ENCODE data around the gene LDLRAD4. TPM values are rescaled to one million over a fixed set of nuclear protein-coding genes. Genes with fewer than 3 reads are reported as not detected.

The LDLRAD4 gene
- total RNA-seq, 1 donor from 2014 or later, result 34.1 TPM

DNA sequence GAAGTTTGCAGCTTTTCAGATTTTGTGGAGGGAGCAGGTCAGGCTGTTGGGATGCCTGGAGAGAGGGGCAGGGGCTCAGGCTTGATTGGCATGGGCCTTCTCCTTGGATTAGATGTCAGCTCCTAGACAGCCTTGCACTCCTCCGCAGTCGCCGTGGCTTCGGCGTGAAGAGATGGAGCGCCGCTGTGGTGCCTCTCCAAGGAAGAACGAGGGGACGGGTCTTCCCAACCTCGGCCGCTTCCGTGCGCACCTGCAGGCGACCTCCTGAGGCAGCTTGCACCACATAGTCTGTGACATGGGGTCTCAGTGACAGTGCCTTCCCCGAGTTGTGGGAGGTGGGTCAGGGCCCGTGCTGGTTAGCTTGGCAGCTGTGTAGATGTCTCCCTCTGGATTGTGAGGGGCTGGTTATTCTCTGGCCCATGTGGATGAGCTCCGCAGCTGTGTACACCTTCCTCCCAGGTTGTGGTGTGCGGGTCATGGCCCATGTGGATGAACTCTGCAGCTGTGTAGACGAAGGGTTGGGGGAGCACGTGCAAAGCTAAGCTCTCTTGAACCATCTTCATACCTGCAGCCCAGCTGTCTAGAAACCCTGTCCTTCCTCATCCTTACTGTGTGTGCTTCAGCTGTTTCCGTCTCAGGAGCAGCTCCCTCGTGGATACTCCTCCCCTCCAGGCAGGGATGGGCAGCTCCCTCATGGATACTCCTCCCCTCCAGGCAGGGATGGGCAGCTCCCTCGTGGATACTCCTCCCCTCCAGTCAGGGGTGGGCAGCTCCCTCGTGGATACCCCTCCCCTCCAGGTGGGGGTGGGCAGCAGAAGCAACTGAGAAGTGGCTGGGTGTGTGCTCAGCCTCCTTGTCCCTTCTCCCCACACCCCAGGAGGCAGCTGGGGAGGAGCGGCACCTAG is 170.3 kb downstream of the LDLRAD4 start:
- H3K4me1 Mint-ChIP-seq (ENCODE audit: unreplicated experiment), result peaks cover 7% of the 10 kb centered on the region
- peaks cover 5% of the 10 kb centered on the region for H3K27me3 Mint-ChIP-seq (ENCODE audit: unreplicated experiment)
- H3K36me3 Mint-ChIP-seq (ENCODE audit: low read depth, unreplicated experiment), result peaks cover 7% of the 10 kb centered on the region
- TF ChIP-seq, protein P1, sequence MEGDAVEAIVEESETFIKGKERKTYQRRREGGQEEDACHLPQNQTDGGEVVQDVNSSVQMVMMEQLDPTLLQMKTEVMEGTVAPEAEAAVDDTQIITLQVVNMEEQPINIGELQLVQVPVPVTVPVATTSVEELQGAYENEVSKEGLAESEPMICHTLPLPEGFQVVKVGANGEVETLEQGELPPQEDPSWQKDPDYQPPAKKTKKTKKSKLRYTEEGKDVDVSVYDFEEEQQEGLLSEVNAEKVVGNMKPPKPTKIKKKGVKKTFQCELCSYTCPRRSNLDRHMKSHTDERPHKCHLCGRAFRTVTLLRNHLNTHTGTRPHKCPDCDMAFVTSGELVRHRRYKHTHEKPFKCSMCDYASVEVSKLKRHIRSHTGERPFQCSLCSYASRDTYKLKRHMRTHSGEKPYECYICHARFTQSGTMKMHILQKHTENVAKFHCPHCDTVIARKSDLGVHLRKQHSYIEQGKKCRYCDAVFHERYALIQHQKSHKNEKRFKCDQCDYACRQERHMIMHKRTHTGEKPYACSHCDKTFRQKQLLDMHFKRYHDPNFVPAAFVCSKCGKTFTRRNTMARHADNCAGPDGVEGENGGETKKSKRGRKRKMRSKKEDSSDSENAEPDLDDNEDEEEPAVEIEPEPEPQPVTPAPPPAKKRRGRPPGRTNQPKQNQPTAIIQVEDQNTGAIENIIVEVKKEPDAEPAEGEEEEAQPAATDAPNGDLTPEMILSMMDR (IDR thresholded peaks at IDR 0.05; ENCODE audit: unreplicated experiment), result no peak
- DNase-seq (ENCODE audit: low spot score), result no peak
- no peaks in the 10 kb centered on the region for H3K9me3 Mint-ChIP-seq (ENCODE audit: unreplicated experiment)
- peak overlapping the region; percentile 27 for H3K27ac Mint-ChIP-seq (ENCODE audit: unreplicated experiment)
- no peak overlapping the region for H3K4me3 Mint-ChIP-seq (ENCODE audit: unreplicated experiment)

DNA sequence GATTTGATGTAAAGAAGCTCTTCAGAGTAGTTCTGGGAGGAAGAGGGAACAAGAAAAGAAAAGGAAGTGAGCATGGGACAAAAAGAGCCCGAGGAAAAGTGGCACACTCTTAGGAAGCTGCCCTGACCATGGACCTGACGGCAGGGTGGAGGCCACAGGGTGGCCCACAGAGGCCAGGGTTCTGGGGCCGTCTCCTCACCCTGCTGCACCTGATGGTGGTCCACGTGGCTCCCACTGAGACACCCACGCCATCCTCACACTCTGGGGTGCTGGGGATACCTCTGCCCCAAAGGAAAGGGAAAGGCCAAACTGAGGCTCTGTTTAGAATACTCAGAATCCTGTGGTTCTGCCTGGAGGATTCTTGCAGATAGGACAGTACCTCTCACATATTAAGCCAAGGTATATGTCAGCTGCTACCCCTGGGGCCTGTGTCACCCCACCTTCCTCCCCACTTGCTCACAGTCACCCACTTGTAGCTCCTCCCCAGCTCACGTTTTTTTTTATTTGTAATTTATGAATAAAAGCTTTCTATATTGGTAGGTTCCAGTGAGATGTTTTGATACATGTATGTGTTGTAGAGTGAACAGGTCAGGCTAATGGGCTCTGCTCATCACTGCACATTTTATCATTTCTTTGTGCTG is 171.1 kb downstream of the LDLRAD4 start:
- H3K4me3 Mint-ChIP-seq (ENCODE audit: unreplicated experiment), result no peak overlapping the region
- peaks cover 7% of the 10 kb centered on the region for H3K4me1 Mint-ChIP-seq (ENCODE audit: unreplicated experiment)
- peaks cover 3% of the 10 kb centered on the region for H3K27me3 Mint-ChIP-seq (ENCODE audit: unreplicated experiment)
- peaks cover 7% of the 10 kb centered on the region for H3K36me3 Mint-ChIP-seq (ENCODE audit: low read depth, unreplicated experiment)
- H3K27ac Mint-ChIP-seq (ENCODE audit: unreplicated experiment), result no peak overlapping the region
- no peaks in the 10 kb centered on the region for H3K9me3 Mint-ChIP-seq (ENCODE audit: unreplicated experiment)
- no peak for DNase-seq (ENCODE audit: low spot score)
- TF ChIP-seq, protein P1 (IDR thresholded peaks at IDR 0.05; ENCODE audit: unreplicated experiment), result no peak

DNA sequence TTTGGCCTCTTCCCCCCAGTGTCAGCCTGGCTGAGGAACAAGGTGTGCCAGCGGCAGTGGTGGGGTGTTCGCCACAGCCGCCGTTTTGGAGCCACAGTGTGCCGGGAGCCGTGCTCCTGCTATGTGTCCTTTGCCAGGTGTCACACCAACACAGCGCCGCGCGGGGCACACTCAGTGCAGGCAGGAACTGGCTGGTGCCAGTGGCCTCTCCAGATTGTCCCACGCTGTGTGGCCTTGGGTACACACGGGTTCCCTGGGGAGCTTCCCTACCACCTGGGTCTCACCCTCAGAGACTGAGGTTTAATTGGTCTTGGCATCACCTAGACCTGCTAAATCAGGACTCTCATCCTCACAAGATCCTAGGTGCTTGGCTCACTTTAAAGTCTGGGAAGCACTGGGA is 171.6 kb downstream of the LDLRAD4 start:
- Mint-ChIP-seq H3K4me3 (ENCODE audit: unreplicated experiment) (no peak overlapping the region), H3K27ac (ENCODE audit: unreplicated experiment) (no peak overlapping the region), H3K36me3 (ENCODE audit: low read depth, unreplicated experiment) (peaks cover 7% of the 10 kb centered on the region), H3K4me1 (ENCODE audit: unreplicated experiment) (peaks cover 7% of the 10 kb centered on the region), H3K9me3 (ENCODE audit: unreplicated experiment) (no peaks in the 10 kb centered on the region), H3K27me3 (ENCODE audit: unreplicated experiment) (peaks cover 3% of the 10 kb centered on the region)
- TF ChIP-seq, protein P1 (IDR thresholded peaks at IDR 0.05; ENCODE audit: unreplicated experiment), result no peak
- no peak for DNase-seq (ENCODE audit: low spot score)

DNA sequence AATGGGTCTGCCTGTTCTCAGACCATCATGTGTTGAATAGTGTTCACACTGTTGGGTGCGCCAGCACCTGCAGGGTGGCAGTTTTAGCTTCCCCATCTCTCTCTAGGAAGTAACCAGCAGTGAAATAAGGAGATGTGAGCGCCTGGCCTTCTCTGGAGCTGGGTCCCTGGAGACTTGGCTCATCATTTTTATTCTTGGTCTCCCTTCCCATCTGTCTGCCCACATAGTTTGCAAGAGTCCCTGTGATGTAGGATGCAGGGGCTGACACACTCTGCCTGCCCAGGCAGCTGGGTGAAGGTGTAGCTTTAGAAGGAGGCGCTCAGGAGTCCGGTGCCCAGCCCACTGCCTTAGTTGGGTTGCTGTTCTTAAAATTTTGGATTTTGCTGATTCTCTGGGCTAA is 172.2 kb downstream of the LDLRAD4 start:
- H3K27me3 Mint-ChIP-seq (ENCODE audit: unreplicated experiment), result peaks cover 3% of the 10 kb centered on the region
- peaks cover 7% of the 10 kb centered on the region for H3K4me1 Mint-ChIP-seq (ENCODE audit: unreplicated experiment)
- H3K36me3 Mint-ChIP-seq (ENCODE audit: low read depth, unreplicated experiment), result peaks cover 7% of the 10 kb centered on the region
- no peak overlapping the region for H3K4me3 Mint-ChIP-seq (ENCODE audit: unreplicated experiment)
- DNase-seq (ENCODE audit: low spot score), result no peak
- TF ChIP-seq, protein P1 (IDR thresholded peaks at IDR 0.05; ENCODE audit: unreplicated experiment), result no peak
- no peak overlapping the region for H3K27ac Mint-ChIP-seq (ENCODE audit: unreplicated experiment)
- H3K9me3 Mint-ChIP-seq (ENCODE audit: unreplicated experiment), result no peaks in the 10 kb centered on the region
